ENCODE results near the gene MGRN1. TPM values are rescaled to one million over a fixed set of nuclear protein-coding genes. Genes with fewer than 3 reads are reported as not detected.
"Not testable (repeated sequence)": the region's sequence is repeated elsewhere in the genome, so short reads cannot be mapped to it uniquely, and the experiment has no call there.

Gene MGRN1
- total RNA-seq, 2 donors from 2014 or later = 61.0 to 62.6 TPM

GRCh38 chr16:4646773-4647643, 22.4 kb downstream of the MGRN1 start:
- intact Hi-C loops (cut with DNase I) = no loop called here
- DNase-seq (ENCODE audit: low spot score) = no peak

GRCh38 chr16:4647644-4647980, 23.0 kb downstream of the MGRN1 start:
- no peak for DNase-seq (ENCODE audit: low spot score)
- intact Hi-C loops (cut with DNase I) = no loop called here

GRCh38 chr16:4648917-4649316, 24.3 kb downstream of the MGRN1 start:
- no peak for DNase-seq (ENCODE audit: low spot score)
- intact Hi-C loops (cut with DNase I) = no loop called here

- DNase-seq (ENCODE audit: low spot score) = no peak
- intact Hi-C loops (cut with DNase I) = no loop called here
Observed at GRCh38 chr16:4649744-4650442, 25.3 kb downstream of the MGRN1 start.

GRCh38 chr16:4650443-4651074, 25.9 kb downstream of the MGRN1 start:
- DNase-seq (ENCODE audit: low spot score) = peak; percentile 88
- intact Hi-C loops (cut with DNase I) = not testable (repeated sequence)

- DNase-seq (ENCODE audit: low spot score) = no peak
- intact Hi-C loops (cut with DNase I) = no loop called here
Observed at GRCh38 chr16:4651827-4652226, 27.2 kb downstream of the MGRN1 start.

GRCh38 chr16:4652561-4652960, 27.9 kb downstream of the MGRN1 start:
- DNase-seq (ENCODE audit: low spot score) = no peak
- intact Hi-C loops (cut with DNase I) = no loop called here

- intact Hi-C loops (cut with DNase I) = no loop called here
- no peak for DNase-seq (ENCODE audit: low spot score)
Observed at GRCh38 chr16:4654011-4654963, 29.7 kb downstream of the MGRN1 start.

- no peak for DNase-seq (ENCODE audit: low spot score)
- intact Hi-C loops (cut with DNase I) = no loop called here
Observed at GRCh38 chr16:4654964-4655590, 30.5 kb downstream of the MGRN1 start.

GRCh38 chr16:4655801-4656200, 31.2 kb downstream of the MGRN1 start:
- intact Hi-C loops (cut with DNase I) = no loop called here
- no peak for DNase-seq (ENCODE audit: low spot score)

- intact Hi-C loops (cut with DNase I) = no loop called here
- no peak for DNase-seq (ENCODE audit: low spot score)
Observed at GRCh38 chr16:4656221-4656620, 31.6 kb downstream of the MGRN1 start.

GRCh38 chr16:4656695-4657686, 32.4 kb downstream of the MGRN1 start:
- DNase-seq (ENCODE audit: low spot score) = no peak
- intact Hi-C loops (cut with DNase I) = no loop called here

GRCh38 chr16:4659363-4660353, 35.0 kb downstream of the MGRN1 start:
- intact Hi-C loops (cut with DNase I) = no loop called here
- DNase-seq (ENCODE audit: low spot score) = no peak

GRCh38 chr16:4660454-4661007, 35.9 kb downstream of the MGRN1 start:
- intact Hi-C loops (cut with DNase I) = no loop called here
- DNase-seq (ENCODE audit: low spot score) = no peak

- DNase-seq (ENCODE audit: low spot score) = no peak
- intact Hi-C loops (cut with DNase I) = no loop called here
Observed at GRCh38 chr16:4661661-4662060, 37.0 kb downstream of the MGRN1 start.

- intact Hi-C loops (cut with DNase I) = no loop called here
Observed at GRCh38 chr16:4663465-4663776, 38.8 kb downstream of the MGRN1 start.

More at GRCh38 chr16:4663465-4663776, 38.8 kb downstream of the MGRN1 start:
- no peak for DNase-seq (ENCODE audit: low spot score)
